ENCODE results near the gene PTGR3. TPM values are rescaled to one million over a fixed set of nuclear protein-coding genes. Genes with fewer than 3 reads are reported as not detected.

Gene PTGR3
- total and polyA plus RNA-seq, 2 of the 8 experiments (the other 6 are each of a cell fraction or from before 2014, with no cell fraction given) = 2.0 to 3.6 TPM

DNA sequence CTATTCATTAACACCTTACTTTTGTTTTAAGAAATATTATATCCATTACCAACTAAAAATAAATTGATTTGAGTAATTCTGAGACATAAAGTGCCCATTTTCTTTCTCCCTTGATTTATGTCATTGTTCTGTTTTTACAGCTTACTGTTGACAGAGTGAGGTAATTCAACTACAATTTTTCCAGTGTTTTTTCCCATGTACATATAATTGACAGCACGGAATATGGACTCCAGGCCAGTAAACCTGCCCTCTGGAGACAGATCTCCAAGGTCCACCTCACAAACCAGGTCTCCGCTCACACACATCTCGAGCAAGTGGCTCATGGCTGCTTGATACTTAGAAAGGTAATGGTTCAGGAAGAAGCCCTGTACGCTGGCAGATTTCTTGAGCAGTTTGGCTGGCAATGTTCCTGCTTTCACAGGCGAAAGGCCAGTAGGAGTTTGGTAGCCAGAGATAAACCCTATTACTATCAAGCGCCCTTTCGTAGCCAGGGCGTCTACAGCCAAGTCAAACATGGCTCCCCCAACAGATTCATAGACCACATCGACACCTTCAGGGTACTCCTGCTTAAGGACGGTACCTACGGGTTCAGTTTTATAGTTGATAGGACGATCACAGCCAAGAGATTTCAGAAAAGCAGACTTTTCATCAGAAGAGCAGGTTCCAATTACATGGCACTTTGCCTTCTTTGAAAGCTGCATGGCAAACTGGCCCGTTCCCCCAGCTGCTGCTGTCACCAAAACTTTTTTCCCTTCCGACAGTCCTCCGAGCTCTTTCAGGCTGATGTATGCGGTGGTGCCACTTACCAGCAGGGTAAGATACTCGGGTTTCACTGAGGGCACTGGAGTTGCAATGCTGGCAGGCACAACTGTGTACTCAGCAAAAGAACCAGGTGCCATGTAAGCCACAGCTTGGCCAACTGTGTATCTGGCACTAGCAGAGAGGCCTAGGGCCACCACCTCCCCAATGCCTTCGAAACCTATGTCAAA, 7.4 kb downstream of the PTGR3 start (continued):
- TF ChIP-seq, protein P1, sequence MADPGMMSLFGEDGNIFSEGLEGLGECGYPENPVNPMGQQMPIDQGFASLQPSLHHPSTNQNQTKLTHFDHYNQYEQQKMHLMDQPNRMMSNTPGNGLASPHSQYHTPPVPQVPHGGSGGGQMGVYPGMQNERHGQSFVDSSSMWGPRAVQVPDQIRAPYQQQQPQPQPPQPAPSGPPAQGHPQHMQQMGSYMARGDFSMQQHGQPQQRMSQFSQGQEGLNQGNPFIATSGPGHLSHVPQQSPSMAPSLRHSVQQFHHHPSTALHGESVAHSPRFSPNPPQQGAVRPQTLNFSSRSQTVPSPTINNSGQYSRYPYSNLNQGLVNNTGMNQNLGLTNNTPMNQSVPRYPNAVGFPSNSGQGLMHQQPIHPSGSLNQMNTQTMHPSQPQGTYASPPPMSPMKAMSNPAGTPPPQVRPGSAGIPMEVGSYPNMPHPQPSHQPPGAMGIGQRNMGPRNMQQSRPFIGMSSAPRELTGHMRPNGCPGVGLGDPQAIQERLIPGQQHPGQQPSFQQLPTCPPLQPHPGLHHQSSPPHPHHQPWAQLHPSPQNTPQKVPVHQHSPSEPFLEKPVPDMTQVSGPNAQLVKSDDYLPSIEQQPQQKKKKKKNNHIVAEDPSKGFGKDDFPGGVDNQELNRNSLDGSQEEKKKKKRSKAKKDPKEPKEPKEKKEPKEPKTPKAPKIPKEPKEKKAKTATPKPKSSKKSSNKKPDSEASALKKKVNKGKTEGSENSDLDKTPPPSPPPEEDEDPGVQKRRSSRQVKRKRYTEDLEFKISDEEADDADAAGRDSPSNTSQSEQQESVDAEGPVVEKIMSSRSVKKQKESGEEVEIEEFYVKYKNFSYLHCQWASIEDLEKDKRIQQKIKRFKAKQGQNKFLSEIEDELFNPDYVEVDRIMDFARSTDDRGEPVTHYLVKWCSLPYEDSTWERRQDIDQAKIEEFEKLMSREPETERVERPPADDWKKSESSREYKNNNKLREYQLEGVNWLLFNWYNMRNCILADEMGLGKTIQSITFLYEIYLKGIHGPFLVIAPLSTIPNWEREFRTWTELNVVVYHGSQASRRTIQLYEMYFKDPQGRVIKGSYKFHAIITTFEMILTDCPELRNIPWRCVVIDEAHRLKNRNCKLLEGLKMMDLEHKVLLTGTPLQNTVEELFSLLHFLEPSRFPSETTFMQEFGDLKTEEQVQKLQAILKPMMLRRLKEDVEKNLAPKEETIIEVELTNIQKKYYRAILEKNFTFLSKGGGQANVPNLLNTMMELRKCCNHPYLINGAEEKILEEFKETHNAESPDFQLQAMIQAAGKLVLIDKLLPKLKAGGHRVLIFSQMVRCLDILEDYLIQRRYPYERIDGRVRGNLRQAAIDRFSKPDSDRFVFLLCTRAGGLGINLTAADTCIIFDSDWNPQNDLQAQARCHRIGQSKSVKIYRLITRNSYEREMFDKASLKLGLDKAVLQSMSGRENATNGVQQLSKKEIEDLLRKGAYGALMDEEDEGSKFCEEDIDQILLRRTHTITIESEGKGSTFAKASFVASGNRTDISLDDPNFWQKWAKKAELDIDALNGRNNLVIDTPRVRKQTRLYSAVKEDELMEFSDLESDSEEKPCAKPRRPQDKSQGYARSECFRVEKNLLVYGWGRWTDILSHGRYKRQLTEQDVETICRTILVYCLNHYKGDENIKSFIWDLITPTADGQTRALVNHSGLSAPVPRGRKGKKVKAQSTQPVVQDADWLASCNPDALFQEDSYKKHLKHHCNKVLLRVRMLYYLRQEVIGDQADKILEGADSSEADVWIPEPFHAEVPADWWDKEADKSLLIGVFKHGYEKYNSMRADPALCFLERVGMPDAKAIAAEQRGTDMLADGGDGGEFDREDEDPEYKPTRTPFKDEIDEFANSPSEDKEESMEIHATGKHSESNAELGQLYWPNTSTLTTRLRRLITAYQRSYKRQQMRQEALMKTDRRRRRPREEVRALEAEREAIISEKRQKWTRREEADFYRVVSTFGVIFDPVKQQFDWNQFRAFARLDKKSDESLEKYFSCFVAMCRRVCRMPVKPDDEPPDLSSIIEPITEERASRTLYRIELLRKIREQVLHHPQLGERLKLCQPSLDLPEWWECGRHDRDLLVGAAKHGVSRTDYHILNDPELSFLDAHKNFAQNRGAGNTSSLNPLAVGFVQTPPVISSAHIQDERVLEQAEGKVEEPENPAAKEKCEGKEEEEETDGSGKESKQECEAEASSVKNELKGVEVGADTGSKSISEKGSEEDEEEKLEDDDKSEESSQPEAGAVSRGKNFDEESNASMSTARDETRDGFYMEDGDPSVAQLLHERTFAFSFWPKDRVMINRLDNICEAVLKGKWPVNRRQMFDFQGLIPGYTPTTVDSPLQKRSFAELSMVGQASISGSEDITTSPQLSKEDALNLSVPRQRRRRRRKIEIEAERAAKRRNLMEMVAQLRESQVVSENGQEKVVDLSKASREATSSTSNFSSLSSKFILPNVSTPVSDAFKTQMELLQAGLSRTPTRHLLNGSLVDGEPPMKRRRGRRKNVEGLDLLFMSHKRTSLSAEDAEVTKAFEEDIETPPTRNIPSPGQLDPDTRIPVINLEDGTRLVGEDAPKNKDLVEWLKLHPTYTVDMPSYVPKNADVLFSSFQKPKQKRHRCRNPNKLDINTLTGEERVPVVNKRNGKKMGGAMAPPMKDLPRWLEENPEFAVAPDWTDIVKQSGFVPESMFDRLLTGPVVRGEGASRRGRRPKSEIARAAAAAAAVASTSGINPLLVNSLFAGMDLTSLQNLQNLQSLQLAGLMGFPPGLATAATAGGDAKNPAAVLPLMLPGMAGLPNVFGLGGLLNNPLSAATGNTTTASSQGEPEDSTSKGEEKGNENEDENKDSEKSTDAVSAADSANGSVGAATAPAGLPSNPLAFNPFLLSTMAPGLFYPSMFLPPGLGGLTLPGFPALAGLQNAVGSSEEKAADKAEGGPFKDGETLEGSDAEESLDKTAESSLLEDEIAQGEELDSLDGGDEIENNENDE (IDR thresholded peaks at IDR 0.05; ENCODE audit: insufficient replicate concordance, low read length) = no peak
- TF ChIP-seq SIX5 (IDR thresholded peaks at IDR 0.05; ENCODE audit: low read depth, low read length) (no peak), RFX5 (IDR thresholded peaks at IDR 0.05; ENCODE audit: borderline replicate concordance, low read depth, low read length) (no peak), BCL11A (IDR thresholded peaks at IDR 0.05; ENCODE audit: low read depth in 2 of 2, low read length in 2 of 2) (no peak)

Data from H1 (cell line).